K562 treated with DMSO at 1 percent for 24 hours (cell line): ENCODE measurements around the gene STAT6. TPM values are rescaled to one million over a fixed set of nuclear protein-coding genes. Genes with fewer than 3 reads are reported as not detected.

Experiments used
- total RNA-seq: library from RNA; unstranded; fragments of 300-600 nt; gene quantifications from 2 replicates; pipeline ENCODE4 v1.2.3, GENCODE V29; 2022; ENCODE audit warnings: low read depth; ENCODE audit not compliant: insufficient read depth

The STAT6 gene, protein sequence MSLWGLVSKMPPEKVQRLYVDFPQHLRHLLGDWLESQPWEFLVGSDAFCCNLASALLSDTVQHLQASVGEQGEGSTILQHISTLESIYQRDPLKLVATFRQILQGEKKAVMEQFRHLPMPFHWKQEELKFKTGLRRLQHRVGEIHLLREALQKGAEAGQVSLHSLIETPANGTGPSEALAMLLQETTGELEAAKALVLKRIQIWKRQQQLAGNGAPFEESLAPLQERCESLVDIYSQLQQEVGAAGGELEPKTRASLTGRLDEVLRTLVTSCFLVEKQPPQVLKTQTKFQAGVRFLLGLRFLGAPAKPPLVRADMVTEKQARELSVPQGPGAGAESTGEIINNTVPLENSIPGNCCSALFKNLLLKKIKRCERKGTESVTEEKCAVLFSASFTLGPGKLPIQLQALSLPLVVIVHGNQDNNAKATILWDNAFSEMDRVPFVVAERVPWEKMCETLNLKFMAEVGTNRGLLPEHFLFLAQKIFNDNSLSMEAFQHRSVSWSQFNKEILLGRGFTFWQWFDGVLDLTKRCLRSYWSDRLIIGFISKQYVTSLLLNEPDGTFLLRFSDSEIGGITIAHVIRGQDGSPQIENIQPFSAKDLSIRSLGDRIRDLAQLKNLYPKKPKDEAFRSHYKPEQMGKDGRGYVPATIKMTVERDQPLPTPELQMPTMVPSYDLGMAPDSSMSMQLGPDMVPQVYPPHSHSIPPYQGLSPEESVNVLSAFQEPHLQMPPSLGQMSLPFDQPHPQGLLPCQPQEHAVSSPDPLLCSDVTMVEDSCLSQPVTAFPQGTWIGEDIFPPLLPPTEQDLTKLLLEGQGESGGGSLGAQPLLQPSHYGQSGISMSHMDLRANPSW
- total RNA-seq = 47.9 and 54.4 TPM in 2 replicates

DNA sequence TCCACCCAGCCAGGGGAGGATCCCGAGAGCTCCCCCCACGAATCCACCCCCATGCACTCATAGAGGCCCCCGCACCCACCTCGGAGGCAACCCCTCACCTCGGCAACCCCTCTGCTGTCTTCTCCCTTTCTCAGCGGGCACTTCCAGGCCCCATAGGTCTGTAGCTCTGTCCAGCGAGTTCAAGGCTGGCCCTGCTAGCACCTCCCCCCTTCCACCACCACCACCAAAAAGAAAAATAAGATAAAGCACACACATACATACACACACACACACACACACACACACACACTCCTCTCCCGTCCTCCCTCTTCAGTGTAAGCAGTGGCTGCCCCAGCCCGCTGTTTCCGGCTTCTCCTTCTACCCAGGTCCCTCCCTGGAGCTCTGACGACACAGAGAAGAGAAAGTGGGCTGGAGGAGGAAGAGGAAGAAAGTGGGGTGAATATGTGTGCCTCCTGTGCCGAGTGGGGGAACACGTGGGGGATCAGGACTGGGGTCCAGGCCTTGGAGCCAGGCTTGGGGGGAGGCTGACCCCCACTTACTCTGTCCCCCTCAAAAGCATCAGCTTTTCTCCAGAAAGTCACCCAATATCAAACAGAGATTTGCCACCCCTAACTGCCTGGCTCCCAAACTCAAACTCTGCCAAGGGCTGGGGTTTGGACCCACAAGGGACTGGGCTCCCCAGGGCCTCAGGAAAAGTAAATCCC lies at the start of gene STAT6:
TSS of gene STAT6 (minus strand) at position 332 of the 704 bp plus-strand sequence. CDS start 3,084 bp downstream, outside the sequence.

DNA sequence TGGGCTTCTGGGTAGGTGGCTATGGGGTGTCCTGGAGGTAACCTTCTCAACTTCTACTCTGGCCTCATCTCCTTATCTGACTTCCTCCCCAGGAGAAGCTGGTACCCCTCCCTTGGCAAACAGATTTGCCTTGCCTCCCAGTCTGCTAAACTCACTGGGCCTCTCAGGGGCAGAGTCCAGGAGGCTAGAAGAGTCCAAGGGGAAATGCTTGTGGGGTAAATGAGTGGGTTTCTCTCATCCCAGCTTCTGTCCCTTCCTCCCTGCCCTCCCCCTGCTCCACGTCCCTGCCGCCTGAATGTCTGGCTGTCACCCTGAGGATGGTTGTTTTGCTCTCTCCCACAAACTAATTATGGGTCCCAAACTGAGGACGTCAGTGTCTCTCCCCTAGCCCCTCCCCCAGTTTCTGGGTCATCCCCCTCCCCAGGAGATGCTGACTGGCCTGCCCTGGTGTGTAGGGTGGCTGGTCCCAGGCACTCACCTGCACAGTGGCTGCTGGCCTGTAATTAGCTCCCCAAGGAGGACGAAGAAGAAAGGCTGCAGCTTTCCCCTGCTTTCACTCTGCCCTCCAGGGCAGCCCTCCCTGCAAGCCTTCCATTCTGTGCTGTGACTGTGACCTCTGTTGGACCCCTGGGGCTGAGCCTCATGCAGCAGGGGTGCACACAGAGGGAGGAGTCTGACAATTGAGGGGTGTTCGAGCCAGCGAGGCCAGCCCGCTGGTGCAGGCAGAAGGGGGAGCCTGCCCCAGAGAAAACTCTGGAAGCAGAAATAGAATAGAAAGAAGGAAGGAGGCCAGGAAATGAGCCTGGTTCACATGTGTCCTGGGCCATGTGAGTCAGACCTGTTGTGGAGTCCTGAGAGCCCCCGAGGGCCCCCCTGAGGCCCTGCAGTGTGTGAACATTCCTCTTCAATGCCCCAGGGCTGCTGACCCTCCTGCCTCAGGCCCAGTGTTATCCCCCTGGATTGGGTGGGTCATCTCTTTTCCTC lies 36.1 kb upstream of the STAT6 start, which contains the start of gene LRP1-AS:
TSS of gene LRP1-AS (minus strand) at position 659 of the 984 bp plus-strand sequence.

DNA sequence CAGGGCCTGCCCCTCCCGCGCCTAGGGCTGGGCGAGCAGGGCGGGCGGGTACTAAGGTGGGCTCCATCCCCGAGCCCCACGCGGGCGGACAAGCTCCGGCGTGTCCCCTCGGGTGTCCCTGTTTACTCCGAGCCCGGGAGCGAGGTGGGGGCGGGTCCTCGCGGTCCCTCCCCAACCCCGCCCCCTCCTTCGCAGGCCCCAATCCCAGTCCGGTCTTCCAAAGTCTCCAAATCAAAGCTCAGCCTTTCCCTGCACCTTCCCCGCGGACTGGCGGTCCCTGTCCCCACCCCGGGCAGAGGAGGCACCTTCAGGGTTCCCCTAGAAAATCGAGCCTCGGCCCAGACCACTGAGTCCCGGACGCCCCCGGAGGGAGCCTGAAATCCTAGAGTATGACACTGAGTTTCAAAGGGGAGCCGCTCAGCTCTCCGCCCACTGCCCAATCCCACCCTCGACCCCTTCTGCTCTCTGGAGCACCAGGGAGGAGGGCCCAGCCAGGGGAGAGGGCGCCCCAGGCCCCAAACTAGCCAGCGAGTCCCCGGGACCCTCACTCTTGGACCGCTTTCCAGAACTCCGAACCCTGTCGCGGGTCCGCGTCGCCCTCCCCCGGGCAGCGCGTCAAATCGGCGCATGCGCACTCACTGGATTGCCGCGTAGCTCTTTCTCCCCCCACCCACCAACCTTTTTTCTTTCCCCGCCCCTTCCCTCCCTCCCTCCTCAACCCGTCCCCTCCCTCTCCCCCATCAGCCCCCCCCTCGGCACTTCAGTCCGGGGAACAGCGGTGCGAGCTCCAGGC lies 16.8 kb upstream of the STAT6 start, which contains the start of gene LRP1:
TSS of gene LRP1 (plus strand) at position 758 of the 793 bp plus-strand sequence. CDS start 482 bp downstream, outside the sequence.

DNA sequence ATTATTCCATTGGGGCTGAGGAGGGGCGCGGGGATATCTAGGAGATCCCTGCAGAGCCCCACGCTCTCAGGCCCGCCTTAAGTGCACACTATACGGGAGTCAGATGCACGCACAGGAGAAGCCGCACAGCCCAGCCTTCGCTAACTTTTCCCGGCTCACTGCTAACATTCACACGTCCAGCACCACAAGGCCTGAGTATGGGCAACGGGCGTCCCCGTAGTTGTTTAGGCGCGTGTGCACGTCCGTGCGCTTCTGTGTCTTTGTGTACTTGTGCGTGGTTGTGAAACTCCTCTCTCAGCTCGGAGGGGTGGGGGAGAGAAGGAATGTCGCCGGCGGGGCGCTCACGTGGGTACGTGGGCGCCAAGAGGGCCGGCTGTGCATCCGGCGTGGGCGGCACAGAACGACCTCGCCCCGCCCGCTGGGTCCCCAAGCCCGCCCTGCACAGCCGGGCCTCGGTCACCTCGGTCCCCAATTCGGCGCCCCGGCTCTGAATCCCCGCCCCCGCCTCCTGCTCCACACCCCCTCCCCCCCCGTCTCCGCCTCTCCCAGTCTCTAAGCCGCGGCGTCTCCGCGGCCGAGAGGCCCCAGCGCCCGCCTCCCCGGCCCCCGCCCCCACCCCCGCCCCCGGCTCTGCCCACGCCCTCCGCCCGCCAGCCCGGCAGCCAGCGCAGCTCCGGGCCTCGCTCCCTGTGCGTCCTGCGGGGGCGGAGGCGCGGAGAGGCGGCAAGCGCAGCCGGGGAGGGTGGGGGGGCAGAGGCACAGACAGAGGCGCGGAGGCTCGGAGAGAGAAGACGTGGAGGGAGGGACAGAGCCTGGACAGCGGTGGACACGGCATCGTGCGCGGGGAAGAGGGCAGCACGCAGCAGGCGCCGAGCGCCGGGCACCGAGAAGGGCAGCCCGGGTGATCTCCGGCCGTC lies 22.6 kb downstream of the STAT6 start, which contains the start of gene NAB2:
TSS of gene NAB2 (plus strand) at position 761 of the 917 bp plus-strand sequence. CDS start 158 bp downstream, outside the sequence.

DNA sequence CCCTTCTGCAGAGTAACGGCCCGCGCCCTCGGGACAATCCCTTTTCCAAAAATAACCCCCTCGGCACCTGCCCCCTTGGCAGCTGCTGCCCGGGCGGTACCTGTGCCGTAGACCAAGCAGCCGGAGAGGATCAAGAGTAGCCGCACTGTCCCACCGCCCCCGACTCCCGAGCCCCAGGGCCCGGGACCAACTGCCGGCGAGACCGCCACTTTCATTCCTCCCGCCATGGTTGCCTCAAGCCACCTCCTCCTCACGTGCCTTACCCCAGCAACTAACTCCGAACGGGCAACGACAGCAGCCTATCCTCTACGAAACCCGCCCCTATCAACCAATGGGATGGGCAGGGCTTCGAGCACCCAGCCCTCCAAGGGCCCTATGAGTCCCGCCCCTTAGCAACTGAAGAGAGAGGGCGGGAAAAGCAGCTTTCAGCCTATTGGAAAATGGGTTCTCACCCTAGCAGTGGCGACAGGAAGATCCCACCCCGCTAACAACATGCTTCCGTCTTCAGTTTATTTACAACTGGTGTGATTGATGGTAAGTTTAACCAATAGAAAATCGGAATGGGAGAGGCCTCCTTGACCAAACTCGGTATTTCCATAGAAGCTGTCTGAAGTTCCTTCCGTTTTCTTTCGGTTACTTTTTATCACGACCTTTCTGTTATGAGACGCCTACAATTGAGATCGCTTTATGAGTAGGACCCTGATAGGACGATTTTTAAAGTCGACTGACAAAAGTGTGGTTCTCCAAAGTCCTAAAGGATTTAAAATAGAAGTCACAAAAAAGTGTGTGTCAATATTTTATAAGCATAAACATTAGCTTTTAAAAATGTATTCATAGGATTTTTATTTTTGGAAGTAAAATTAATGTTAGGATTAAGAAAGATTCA lies 32.4 kb downstream of the STAT6 start, which contains the start of gene NEMP1:
TSS of gene NEMP1 (minus strand) at position 273 of the 886 bp plus-strand sequence. CDS start at position 227, 46 bp downstream.

DNA sequence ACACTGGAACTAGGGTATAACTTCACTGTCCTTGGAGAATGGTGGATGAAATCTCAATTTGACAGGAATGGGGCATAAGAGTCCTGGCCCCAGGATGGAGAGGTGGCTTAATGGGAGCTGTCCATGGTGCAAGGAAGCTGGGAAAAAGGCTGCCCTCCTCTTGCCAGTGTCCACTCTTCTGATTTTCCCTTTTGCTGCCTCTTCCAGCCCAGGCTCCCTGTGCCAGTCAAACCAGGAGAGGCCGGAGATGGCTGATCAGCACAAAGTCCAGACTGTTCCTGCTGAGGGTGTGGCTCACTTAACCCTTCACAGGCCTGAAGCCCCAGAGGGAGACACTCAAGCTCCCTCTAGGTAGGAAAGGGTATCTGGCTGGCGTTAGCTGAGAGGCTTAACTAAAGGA lies 61.3 kb downstream of the STAT6 start, which contains the start of gene MYO1A:
TSS of gene MYO1A (minus strand) at position 240 of the 400 bp plus-strand sequence. CDS start 1,806 bp downstream, outside the sequence.

Other genes starting within 250 kb of the STAT6 start
- gene SDR9C7, start 177.0 kb downstream of the STAT6 start, total RNA-seq = not detected in 2 replicates
- 0.37 and 0.58 TPM in 2 replicates for gene RDH16, start 153.8 kb downstream of the STAT6 start, total RNA-seq
- 8.8 and 10.2 TPM in 2 replicates for gene ZBTB39, start 104.8 kb downstream of the STAT6 start, total RNA-seq
- gene TAC3, start 94.8 kb downstream of the STAT6 start, total RNA-seq = 2.0 and 2.1 TPM in 2 replicates
- 0.10 TPM in 1 of 2 replicates, not detected in the other for gene MYO1A, start 61.2 kb downstream of the STAT6 start, total RNA-seq
- 20.5 and 22.8 TPM in 2 replicates for gene NEMP1, start 32.6 kb downstream of the STAT6 start, total RNA-seq
- 44.6 and 53.1 TPM in 2 replicates for gene NAB2, start 22.2 kb downstream of the STAT6 start, total RNA-seq
- gene LRP1, start 17.1 kb upstream of the STAT6 start, total RNA-seq = 3.0 and 3.9 TPM in 2 replicates
- not detected in 2 replicates for gene LRP1-AS, start 36.3 kb upstream of the STAT6 start, total RNA-seq
- 11.3 and 12.4 TPM in 2 replicates for gene NXPH4, start 105.4 kb upstream of the STAT6 start, total RNA-seq
- 518 and 537 TPM in 2 replicates for gene SHMT2, start 118.3 kb upstream of the STAT6 start, total RNA-seq
- 5.2 and 7.9 TPM in 2 replicates for gene STAC3, start 139.8 kb upstream of the STAT6 start, total RNA-seq